NT2/D1 (cell line): ENCODE measurements around the gene BAG3.

Experiments used
- DNase-seq: peaks from one replicate; pipeline ENCODE4 v3.0.0-alpha.2; 2011; ENCODE audit warnings: low read depth, low spot score
- H3K27me3 ChIP-seq: 2 replicates; pipeline ENCODE4 v1.6.0; 2011; ENCODE audit warnings: mild to moderate bottlenecking; ENCODE audit not compliant: insufficient read length, insufficient read depth
- H3K36me3 ChIP-seq: 2 replicates; pipeline ENCODE4 v1.6.1; 2011; ENCODE audit warnings: mild to moderate bottlenecking, low read length, mixed read lengths; ENCODE audit not compliant: insufficient read depth, insufficient read length
- H3K4me1 ChIP-seq: 2 replicates; pipeline ENCODE4 v1.5.1; 2011; ENCODE audit not compliant: insufficient read depth, insufficient read length
- H3K4me3 ChIP-seq: 2 replicates; pipeline ENCODE4 v1.5.1; 2011; ENCODE audit warnings: low read depth; ENCODE audit not compliant: insufficient read length
- H3K9ac ChIP-seq: 2 replicates; pipeline ENCODE4 v1.6.0; 2011; ENCODE audit warnings: low read depth; ENCODE audit not compliant: insufficient read length
- H3K9me3 ChIP-seq: 2 replicates; pipeline ENCODE4 v1.5.1; 2011; ENCODE audit warnings: mild to moderate bottlenecking, low read length; ENCODE audit not compliant: insufficient read depth
- SUZ12 ChIP-seq: IDR thresholded peaks from 2 replicates; pipeline ENCODE4 v1.6.1; 2011; ENCODE audit not compliant: insufficient read length, insufficient read depth; ENCODE audit errors: extremely low read depth
- YY1 ChIP-seq: IDR thresholded peaks from 2 replicates; pipeline ENCODE4 v1.6.1; 2011; ENCODE audit not compliant: insufficient read length, insufficient read depth
- ZNF274 ChIP-seq: IDR thresholded peaks from 2 replicates; pipeline ENCODE4 v1.6.1; 2011; ENCODE audit warnings: mild to moderate bottlenecking, low read depth, low read length

BAG3 gene

DNA sequence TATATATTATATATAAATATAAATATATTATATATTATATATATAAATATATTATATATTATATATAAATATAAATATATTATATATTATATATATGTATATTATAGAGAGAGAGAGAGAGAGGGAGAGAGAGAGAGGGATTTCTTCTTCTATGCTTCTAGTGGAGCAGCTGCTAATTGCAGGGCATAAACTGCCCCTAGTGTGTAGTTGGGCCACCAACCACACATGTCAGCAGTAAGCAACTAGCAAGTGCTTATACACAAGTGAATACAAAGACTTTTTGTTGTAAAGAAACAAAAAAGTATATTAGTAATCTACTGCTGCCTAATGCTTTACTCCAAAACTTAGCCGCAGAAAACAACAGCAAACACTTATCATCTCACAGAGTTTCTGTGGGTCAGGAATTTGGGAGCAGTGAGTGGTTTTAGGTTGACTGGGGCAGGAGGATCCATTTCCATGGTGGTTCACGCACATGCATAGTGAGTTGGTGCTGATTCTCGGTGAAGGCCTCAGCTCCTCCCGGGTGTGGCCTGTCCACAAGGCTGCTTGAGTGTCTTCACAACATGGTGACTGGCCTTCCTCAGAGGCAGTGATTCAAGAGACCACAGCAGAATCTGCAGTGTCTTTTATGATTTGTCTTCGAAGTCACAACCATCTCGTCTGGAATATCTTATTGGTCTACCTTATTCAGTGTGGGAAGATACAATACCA lies 25.5 kb upstream of the BAG3 start:
- H3K9ac ChIP-seq, result no peak overlapping the region
- DNase-seq, result no peak
- no peaks in the 10 kb centered on the region for H3K4me1 ChIP-seq
- H3K4me3 ChIP-seq, result no peak overlapping the region
- no peaks in the 10 kb centered on the region for H3K9me3 ChIP-seq
- no peaks in the 10 kb centered on the region for H3K27me3 ChIP-seq
- no peaks in the 10 kb centered on the region for H3K36me3 ChIP-seq
- TF ChIP-seq YY1 (no peak), ZNF274 (no peak), SUZ12 (no peak)

DNA sequence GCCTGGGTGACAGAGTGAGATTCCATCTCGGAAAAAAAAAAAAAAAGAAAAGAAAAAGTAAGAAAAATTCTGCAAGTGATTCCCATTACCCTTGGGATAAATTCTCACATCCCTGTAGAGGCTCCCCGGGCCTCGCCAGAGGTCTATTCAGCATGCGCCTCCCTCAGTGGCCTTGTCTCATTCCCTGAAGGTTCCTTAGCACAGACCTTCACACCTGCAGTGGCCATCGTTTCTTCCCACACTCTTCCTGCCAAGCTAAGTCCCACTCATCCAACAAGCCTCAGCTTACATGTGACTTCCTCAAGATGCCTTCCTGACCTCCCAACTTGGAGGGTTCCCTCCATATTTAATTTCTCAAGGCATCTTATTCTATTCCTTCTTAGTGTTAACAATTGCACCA lies 20.9 kb upstream of the BAG3 start:
- H3K36me3 ChIP-seq, result no peaks in the 10 kb centered on the region
- no peak for TF ChIP-seq SUZ12
- no peak for TF ChIP-seq YY1
- no peak for TF ChIP-seq ZNF274
- H3K4me1 ChIP-seq, result no peaks in the 10 kb centered on the region
- H3K9me3 ChIP-seq, result no peaks in the 10 kb centered on the region
- H3K4me3 ChIP-seq, result no peak overlapping the region
- H3K27me3 ChIP-seq, result no peaks in the 10 kb centered on the region
- H3K9ac ChIP-seq, result no peak overlapping the region
- no peak for DNase-seq

DNA sequence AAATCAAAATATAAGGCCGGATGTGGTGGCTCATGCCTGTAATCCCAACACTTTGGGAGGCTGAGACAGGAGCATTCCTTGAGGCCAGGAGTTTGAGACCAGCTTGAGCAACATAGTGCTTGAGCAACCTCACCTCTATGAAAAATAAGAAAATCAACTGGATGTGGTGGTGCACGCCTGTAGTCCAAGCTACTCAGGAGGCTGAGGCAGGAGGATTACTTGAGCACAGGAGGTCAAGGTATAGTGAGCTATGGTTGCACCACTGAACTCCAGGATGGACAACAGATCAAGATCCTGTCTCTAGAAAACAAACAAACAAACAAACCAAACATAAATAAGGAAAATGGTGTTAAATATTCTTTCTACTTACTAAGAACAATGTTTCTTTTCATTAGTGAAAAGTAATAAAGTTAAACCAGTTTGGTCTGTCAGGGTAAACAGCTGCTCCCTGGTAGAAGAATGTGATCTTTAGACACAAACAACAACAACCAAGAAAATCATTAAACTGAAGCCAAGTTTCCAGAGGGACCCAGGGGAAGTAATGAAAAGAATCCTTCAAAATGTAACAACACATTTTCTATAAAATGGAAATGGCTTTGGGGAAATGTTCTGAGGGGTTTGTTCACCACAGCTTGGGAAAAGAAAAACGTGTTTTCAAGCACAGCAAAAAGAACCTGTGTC lies 17.5 kb upstream of the BAG3 start:
- TF ChIP-seq ZNF274 (no peak), YY1 (no peak), SUZ12 (no peak)
- H3K36me3 ChIP-seq, result no peaks in the 10 kb centered on the region
- no peaks in the 10 kb centered on the region for H3K27me3 ChIP-seq
- DNase-seq, result no peak
- no peak overlapping the region for H3K4me3 ChIP-seq
- no peak overlapping the region for H3K9ac ChIP-seq
- H3K9me3 ChIP-seq, result no peaks in the 10 kb centered on the region
- no peaks in the 10 kb centered on the region for H3K4me1 ChIP-seq

DNA sequence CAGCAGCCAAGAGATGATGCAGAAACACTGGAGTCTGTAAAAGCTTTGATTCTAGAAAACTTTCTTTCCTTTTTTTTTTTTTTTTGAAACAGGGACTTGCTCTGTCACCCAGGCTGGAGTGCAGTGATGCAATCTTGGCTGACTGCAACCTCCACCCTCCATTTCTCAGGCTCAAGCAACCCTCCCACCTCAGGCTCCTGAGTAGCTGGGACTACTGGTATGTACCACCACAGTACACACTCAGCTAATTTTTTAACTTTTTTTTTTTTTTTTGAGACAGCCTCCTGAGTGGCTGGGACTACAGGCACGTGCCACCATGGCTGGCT lies 17.0 kb upstream of the BAG3 start:
- no peak for TF ChIP-seq YY1
- TF ChIP-seq ZNF274, result no peak
- no peak for TF ChIP-seq SUZ12
- H3K9me3 ChIP-seq, result no peaks in the 10 kb centered on the region
- H3K4me3 ChIP-seq, result no peak overlapping the region
- no peaks in the 10 kb centered on the region for H3K27me3 ChIP-seq
- no peaks in the 10 kb centered on the region for H3K36me3 ChIP-seq
- H3K9ac ChIP-seq, result no peak overlapping the region
- no peak for DNase-seq
- no peaks in the 10 kb centered on the region for H3K4me1 ChIP-seq

DNA sequence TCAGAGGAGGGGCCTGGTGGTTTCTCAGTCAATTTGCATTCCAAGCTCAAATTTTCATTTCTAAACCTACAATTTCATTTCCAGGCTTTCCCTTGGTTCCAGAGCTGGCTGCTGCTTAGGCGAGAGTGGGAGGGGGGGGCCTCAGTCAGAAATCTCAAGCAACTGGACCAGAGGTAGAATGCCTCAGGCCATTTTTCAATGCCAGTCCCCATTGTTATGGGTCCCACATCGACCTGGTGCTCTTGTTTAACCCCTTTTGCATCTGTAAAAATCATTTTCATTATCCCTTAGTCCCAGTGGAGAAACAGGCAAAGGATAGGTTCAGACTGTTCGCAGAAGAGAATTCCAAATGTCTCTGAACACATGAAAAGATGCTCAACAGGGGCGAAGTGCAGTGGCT lies 13.5 kb upstream of the BAG3 start:
- no peak for TF ChIP-seq SUZ12
- no peak for TF ChIP-seq YY1
- no peak for TF ChIP-seq ZNF274
- Histone ChIP-seq H3K9ac (no peak overlapping the region), H3K4me1 (no peaks in the 10 kb centered on the region)

DNA sequence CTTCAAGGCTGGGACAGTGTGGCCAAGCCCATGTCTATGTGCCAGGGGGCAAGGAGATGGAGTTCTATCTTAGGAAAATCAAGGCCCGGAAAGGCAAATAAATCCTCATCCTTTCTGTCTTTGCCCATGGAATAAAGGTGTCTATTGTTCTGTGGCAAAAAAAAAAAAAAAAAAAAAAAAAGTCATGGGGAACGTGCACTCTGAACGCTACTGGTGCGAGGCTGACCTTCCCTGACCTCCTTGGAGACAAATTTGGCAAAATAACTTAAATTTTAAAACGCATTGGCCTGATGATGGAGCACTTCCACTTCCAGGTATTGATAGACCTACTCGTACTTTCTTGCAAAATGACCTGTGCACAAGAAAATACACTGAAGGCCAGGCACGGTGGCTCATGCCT lies 12.2 kb upstream of the BAG3 start:
- TF ChIP-seq YY1, result no peak
- TF ChIP-seq SUZ12, result no peak
- no peak for TF ChIP-seq ZNF274
- Histone ChIP-seq H3K9me3 (no peaks in the 10 kb centered on the region), H3K36me3 (no peaks in the 10 kb centered on the region), H3K27me3 (no peaks in the 10 kb centered on the region), H3K9ac (no peak overlapping the region), H3K4me3 (no peak overlapping the region), H3K4me1 (no peaks in the 10 kb centered on the region)
- DNase-seq, result no peak

More for the DNA sequence above, 13.5 kb upstream of the BAG3 start:
- H3K4me3 ChIP-seq, result no peak overlapping the region
- H3K36me3 ChIP-seq, result no peaks in the 10 kb centered on the region
- DNase-seq, result no peak
- no peaks in the 10 kb centered on the region for H3K9me3 ChIP-seq
- no peaks in the 10 kb centered on the region for H3K27me3 ChIP-seq

DNA sequence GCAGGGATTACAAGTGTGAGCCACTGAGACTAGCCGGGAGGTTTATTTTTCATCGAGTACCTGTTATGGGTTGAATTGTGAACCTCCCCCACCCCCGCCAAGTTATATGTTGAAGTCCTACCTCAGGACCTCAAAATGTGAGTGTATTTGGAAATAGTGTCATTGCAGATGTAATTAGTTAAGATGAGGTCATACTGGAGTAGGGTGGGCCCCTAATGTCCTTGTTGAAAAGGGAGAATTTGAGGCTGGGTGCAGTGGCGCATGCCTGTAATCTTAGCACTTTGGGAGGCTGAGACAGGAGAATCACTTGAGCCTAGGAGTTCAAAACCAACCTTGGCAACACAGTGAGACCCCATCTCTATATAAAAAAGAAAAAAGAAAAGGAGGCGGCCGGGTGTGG lies 10.8 kb upstream of the BAG3 start:
- Histone ChIP-seq H3K27me3 (no peaks in the 10 kb centered on the region), H3K4me3 (no peak overlapping the region), H3K36me3 (no peaks in the 10 kb centered on the region), H3K4me1 (no peaks in the 10 kb centered on the region), H3K9ac (no peak overlapping the region), H3K9me3 (peaks cover 10% of the 10 kb centered on the region; the same call in 1 of the 2 replicates)
- DNase-seq, result no peak
- TF ChIP-seq SUZ12, result no peak
- TF ChIP-seq YY1, result no peak
- TF ChIP-seq ZNF274, result no peak
